H4 (cell line): ENCODE results near the gene NRIP1. TPM values are rescaled to one million over a fixed set of nuclear protein-coding genes. Genes with fewer than 3 reads are reported as not detected.
A peak's percentile ranks its signal among the peaks of the same experiment; 100 is the strongest.

Experiments
- DNase-seq: peaks from one replicate; pipeline ENCODE4 v3.0.0-alpha.2; 2015; ENCODE audit warnings: low spot score
- total RNA-seq: library from RNA; depleted of rRNA; stranded (reverse); fragments of >200 nt; shearing (Covaris generic); gene quantifications from 2 replicates; pipeline ENCODE4 v1.2.3, GENCODE V29; 2014

The NRIP1 gene
- total RNA-seq, 1 experiment from 2014 or later, result 17.3 TPM

- DNase-seq, result peak; percentile 36
These were observed 54.9 kb downstream of the NRIP1 start for GRCh38 chr21:15009837-15010363.

- DNase-seq, result no peak
These were observed 57.0 kb downstream of the NRIP1 start for GRCh38 chr21:15007716-15008296.

- no peak for DNase-seq
These were observed 58.1 kb downstream of the NRIP1 start for GRCh38 chr21:15006594-15007230.

- no peak for DNase-seq
These were observed 59.4 kb downstream of the NRIP1 start for GRCh38 chr21:15005391-15005790.

GRCh38 chr21:15004721-15005370 is 60.0 kb downstream of the NRIP1 start:
- DNase-seq, result no peak

GRCh38 chr21:15003463-15004135 is 61.2 kb downstream of the NRIP1 start:
- no peak for DNase-seq

GRCh38 chr21:15001857-15002606 is 62.8 kb downstream of the NRIP1 start:
- no peak for DNase-seq

- no peak for DNase-seq
These were observed 63.7 kb downstream of the NRIP1 start for GRCh38 chr21:15001113-15001512.

GRCh38 chr21:15000081-15000480 is 64.7 kb downstream of the NRIP1 start:
- peak; percentile 42 for DNase-seq

GRCh38 chr21:14998784-14999183 is 66.0 kb downstream of the NRIP1 start:
- no peak for DNase-seq

- no peak for DNase-seq
These were observed 66.5 kb downstream of the NRIP1 start for GRCh38 chr21:14998336-14998735.

- peak; percentile 50 for DNase-seq
These were observed 68.9 kb downstream of the NRIP1 start for GRCh38 chr21:14995695-14996490.

GRCh38 chr21:14995226-14995625 is 69.6 kb downstream of the NRIP1 start:
- DNase-seq, result no peak

GRCh38 chr21:14993115-14993514 is 71.7 kb downstream of the NRIP1 start:
- no peak for DNase-seq

GRCh38 chr21:14991957-14992356 is 72.8 kb downstream of the NRIP1 start:
- DNase-seq, result peak; percentile 60

GRCh38 chr21:14989359-14989758 is 75.4 kb downstream of the NRIP1 start:
- no peak for DNase-seq

GRCh38 chr21:14988760-14989159 is 76.0 kb downstream of the NRIP1 start:
- no peak for DNase-seq

- DNase-seq, result no peak
These were observed 77.2 kb downstream of the NRIP1 start for GRCh38 chr21:14987370-14988170.

- no peak for DNase-seq
These were observed 79.5 kb downstream of the NRIP1 start for GRCh38 chr21:14985306-14985705.

GRCh38 chr21:14982336-14982735 is 82.5 kb downstream of the NRIP1 start:
- no peak for DNase-seq
